ENCODE measurements around the gene AP1G2. TPM values are rescaled to one million over a fixed set of nuclear protein-coding genes. Genes with fewer than 3 reads are reported as not detected.

The AP1G2 gene
- total and polyA plus RNA-seq, 4 donors, result 12.4 to 26.6 (median 17.3) TPM

DNA sequence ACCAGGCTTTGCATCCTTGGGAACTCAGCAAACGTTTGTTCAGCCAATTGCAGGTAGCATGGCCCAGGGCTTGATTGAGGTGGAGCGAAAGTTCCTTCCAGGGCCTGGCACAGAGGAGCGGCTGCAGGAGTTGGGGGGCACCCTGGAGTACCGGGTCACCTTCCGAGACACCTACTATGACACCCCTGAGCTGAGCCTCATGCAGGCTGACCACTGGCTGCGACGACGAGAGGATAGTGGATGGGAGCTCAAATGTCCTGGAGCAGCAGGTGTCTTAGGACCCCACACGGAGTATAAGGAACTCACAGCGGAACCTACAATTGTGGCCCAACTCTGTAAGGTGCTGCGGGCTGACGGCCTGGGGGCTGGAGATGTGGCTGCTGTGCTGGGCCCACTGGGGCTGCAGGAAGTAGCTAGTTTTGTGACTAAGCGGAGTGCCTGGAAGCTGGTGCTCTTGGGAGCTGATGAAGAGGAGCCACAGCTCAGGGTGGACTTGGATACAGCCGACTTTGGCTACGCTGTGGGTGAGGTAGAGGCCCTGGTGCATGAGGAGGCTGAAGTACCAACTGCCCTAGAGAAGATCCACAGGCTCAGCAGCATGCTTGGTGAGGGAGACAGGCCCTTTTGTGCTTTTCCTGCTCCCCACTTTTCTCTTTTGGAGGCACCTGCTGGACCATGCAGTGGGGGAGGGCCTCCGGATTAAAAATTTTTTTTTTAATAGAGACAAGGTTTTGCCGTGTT, 10.7 kb downstream of the AP1G2 start:
- Histone ChIP-seq H3K4me3 (ENCODE audit: low read depth in 1 of 3, low read length in 3 of 3) (peak overlapping the region; percentile 59 to 84 (median 75)), H3K9ac (ENCODE audit: low read depth in 1 of 2, low read length in 2 of 2) (peak overlapping the region; percentile 40 to 80), H3K36me3 (ENCODE audit: control insufficient read depth in 4 of 4, insufficient read depth in 3 of 4, low read depth in 1 of 4, low read length in 3 of 4) (peaks cover 3 to 15% (median 8%) of the 10 kb centered on the region in 4 donors), H3K27ac (ENCODE audit: low read depth in 1 of 2, low read length in 2 of 2) (peak overlapping the region; percentile 89 to 99), H3K27me3 (ENCODE audit: control insufficient read depth in 4 of 4, insufficient read depth in 4 of 4, low read length in 3 of 4) (no peaks in the 10 kb centered on the region), H3K9me3 (ENCODE audit: control insufficient read depth in 4 of 4, low read length in 3 of 4) (no peaks in the 10 kb centered on the region), H3K4me1 (ENCODE audit: control insufficient read depth in 4 of 4, insufficient read depth in 4 of 4, low read length in 3 of 4) (peaks cover 4 to 17% (median 15%) of the 10 kb centered on the region in 4 donors)
- no peak for DNase-seq (ENCODE audit: low spot score)
- WGBS, result 57% methylated on average over 17 of the region's 17 CpGs
- TF ChIP-seq JUND (IDR thresholded peaks at IDR 0.05), result no peak
- no peak for TF ChIP-seq RAD21 (IDR thresholded peaks at IDR 0.05)
- TF ChIP-seq EGR1 (IDR thresholded peaks at IDR 0.05; ENCODE audit: low read depth in 2 of 2), result no peak
- TF ChIP-seq, protein P1, sequence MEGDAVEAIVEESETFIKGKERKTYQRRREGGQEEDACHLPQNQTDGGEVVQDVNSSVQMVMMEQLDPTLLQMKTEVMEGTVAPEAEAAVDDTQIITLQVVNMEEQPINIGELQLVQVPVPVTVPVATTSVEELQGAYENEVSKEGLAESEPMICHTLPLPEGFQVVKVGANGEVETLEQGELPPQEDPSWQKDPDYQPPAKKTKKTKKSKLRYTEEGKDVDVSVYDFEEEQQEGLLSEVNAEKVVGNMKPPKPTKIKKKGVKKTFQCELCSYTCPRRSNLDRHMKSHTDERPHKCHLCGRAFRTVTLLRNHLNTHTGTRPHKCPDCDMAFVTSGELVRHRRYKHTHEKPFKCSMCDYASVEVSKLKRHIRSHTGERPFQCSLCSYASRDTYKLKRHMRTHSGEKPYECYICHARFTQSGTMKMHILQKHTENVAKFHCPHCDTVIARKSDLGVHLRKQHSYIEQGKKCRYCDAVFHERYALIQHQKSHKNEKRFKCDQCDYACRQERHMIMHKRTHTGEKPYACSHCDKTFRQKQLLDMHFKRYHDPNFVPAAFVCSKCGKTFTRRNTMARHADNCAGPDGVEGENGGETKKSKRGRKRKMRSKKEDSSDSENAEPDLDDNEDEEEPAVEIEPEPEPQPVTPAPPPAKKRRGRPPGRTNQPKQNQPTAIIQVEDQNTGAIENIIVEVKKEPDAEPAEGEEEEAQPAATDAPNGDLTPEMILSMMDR (IDR thresholded peaks at IDR 0.05; ENCODE audit: low read depth, low read length, missing input control), result no peak
- TF ChIP-seq, protein P2, sequence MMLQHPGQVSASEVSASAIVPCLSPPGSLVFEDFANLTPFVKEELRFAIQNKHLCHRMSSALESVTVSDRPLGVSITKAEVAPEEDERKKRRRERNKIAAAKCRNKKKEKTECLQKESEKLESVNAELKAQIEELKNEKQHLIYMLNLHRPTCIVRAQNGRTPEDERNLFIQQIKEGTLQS (IDR thresholded peaks at IDR 0.05), result no peak
- TF ChIP-seq, protein P3, sequence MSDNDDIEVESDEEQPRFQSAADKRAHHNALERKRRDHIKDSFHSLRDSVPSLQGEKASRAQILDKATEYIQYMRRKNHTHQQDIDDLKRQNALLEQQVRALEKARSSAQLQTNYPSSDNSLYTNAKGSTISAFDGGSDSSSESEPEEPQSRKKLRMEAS (IDR thresholded peaks at IDR 0.05), result no peak
- TF ChIP-seq HNF4G (IDR thresholded peaks at IDR 0.05), result no peak
- TF ChIP-seq FOXA1 (IDR thresholded peaks at IDR 0.05), result no peak
- no peak for TF ChIP-seq HNF4A (conservative IDR thresholded peaks at IDR 0.05)
- TF ChIP-seq, protein P4, sequence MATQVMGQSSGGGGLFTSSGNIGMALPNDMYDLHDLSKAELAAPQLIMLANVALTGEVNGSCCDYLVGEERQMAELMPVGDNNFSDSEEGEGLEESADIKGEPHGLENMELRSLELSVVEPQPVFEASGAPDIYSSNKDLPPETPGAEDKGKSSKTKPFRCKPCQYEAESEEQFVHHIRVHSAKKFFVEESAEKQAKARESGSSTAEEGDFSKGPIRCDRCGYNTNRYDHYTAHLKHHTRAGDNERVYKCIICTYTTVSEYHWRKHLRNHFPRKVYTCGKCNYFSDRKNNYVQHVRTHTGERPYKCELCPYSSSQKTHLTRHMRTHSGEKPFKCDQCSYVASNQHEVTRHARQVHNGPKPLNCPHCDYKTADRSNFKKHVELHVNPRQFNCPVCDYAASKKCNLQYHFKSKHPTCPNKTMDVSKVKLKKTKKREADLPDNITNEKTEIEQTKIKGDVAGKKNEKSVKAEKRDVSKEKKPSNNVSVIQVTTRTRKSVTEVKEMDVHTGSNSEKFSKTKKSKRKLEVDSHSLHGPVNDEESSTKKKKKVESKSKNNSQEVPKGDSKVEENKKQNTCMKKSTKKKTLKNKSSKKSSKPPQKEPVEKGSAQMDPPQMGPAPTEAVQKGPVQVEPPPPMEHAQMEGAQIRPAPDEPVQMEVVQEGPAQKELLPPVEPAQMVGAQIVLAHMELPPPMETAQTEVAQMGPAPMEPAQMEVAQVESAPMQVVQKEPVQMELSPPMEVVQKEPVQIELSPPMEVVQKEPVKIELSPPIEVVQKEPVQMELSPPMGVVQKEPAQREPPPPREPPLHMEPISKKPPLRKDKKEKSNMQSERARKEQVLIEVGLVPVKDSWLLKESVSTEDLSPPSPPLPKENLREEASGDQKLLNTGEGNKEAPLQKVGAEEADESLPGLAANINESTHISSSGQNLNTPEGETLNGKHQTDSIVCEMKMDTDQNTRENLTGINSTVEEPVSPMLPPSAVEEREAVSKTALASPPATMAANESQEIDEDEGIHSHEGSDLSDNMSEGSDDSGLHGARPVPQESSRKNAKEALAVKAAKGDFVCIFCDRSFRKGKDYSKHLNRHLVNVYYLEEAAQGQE (IDR thresholded peaks at IDR 0.05), result no peak
- TF ChIP-seq FOXA2 (IDR thresholded peaks at IDR 0.05), result no peak
- no peak for TF ChIP-seq SP1 (IDR thresholded peaks at IDR 0.05)
- TF ChIP-seq RXRA (IDR thresholded peaks at IDR 0.05), result no peak
- no peak for TF ChIP-seq GABPA (IDR thresholded peaks at IDR 0.05 in 1 of 2, conservative IDR thresholded peaks at IDR 0.05 in 1 of 2)
- TF ChIP-seq, protein P5, sequence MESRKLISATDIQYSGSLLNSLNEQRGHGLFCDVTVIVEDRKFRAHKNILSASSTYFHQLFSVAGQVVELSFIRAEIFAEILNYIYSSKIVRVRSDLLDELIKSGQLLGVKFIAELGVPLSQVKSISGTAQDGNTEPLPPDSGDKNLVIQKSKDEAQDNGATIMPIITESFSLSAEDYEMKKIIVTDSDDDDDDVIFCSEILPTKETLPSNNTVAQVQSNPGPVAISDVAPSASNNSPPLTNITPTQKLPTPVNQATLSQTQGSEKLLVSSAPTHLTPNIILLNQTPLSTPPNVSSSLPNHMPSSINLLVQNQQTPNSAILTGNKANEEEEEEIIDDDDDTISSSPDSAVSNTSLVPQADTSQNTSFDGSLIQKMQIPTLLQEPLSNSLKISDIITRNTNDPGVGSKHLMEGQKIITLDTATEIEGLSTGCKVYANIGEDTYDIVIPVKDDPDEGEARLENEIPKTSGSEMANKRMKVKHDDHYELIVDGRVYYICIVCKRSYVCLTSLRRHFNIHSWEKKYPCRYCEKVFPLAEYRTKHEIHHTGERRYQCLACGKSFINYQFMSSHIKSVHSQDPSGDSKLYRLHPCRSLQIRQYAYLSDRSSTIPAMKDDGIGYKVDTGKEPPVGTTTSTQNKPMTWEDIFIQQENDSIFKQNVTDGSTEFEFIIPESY (IDR thresholded peaks at IDR 0.05), result no peak
- no peak for TF ChIP-seq YY1 (IDR thresholded peaks at IDR 0.05)
- TF ChIP-seq TAF1 (conservative IDR thresholded peaks at IDR 0.05), result no peak
- TF ChIP-seq NR2F2 (IDR thresholded peaks at IDR 0.05), result no peak
